Stomach smooth muscle (tissue), 2 donors: ENCODE results near the gene CADM2.

Experiments
- H3K27ac ChIP-seq: one replicate; pipeline ENCODE4 v1.7.0; 2013; ENCODE audit warnings: mild to moderate bottlenecking, low read length, inconsistent platforms
- H3K27me3 ChIP-seq, 2 donors: one replicate each; pipeline ENCODE4 v1.7.0; 2013; ENCODE audit warnings: low read length in 2 of 2; ENCODE audit not compliant: insufficient read depth in 2 of 2, control insufficient read depth in 1 of 2
- H3K36me3 ChIP-seq, 2 donors: one replicate each; pipeline ENCODE4 v1.7.0; 2013; ENCODE audit warnings: low read length in 2 of 2; ENCODE audit not compliant: control insufficient read depth in 2 of 2, insufficient read depth in 2 of 2
- H3K4me1 ChIP-seq: one replicate; pipeline ENCODE4 v1.7.0; 2013; ENCODE audit warnings: low read length; ENCODE audit not compliant: control insufficient read depth, insufficient read depth
- H3K4me3 ChIP-seq, 2 donors: one replicate each; pipeline ENCODE4 v1.7.0; 2013; ENCODE audit warnings: low read length in 2 of 2
- H3K9ac ChIP-seq, 2 donors: one replicate each; pipeline ENCODE4 v1.7.0; 2013; ENCODE audit warnings: low read length in 2 of 2, mild to moderate bottlenecking in 1 of 2
- H3K9me3 ChIP-seq, 2 donors: one replicate each; pipeline ENCODE4 v1.7.0; 2013; ENCODE audit warnings: low read length in 2 of 2; ENCODE audit not compliant: control insufficient read depth in 2 of 2
- donor health status: healthy.
- donor health status: Pancreatic carcinoma.

The CADM2 gene

GRCh38 chr3:84962415-84962814 lies 3.6 kb downstream of the CADM2 start:
- Histone ChIP-seq H3K36me3 (no peaks in the 10 kb centered on the region), H3K9ac (no peak overlapping the region), H3K27me3 (peaks cover 20 to 22% of the 10 kb centered on the region in 2 donors), H3K4me3 (no peak overlapping the region), H3K4me1 (peaks cover 11% of the 10 kb centered on the region), H3K27ac (no peak overlapping the region), H3K9me3 (no peaks in the 10 kb centered on the region)

DNA sequence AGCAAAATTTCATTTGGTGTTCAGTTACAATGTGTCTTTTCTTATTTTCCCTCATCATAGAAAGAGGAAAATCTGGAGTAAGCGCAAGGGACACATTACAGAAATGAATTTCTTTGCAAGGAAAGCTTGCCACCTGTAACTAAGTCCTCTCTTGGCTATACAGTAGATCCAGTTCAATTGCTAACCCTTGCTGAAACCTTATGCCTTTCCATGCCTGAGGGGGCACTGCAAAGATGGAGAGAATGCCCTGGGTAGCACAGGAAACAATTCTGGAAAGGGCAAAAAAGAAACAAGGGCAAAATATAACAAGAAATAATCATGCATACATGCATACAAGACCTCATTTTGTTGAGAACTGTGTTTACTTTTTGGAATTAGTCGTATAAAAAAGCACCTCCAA lies 4.3 kb downstream of the CADM2 start:
- Histone ChIP-seq H3K9me3 (no peaks in the 10 kb centered on the region), H3K4me1 (peaks cover 11% of the 10 kb centered on the region), H3K4me3 (no peak overlapping the region), H3K9ac (no peak overlapping the region), H3K36me3 (no peaks in the 10 kb centered on the region), H3K27me3 (peaks cover 20 to 22% of the 10 kb centered on the region in 2 donors), H3K27ac (no peak overlapping the region)

DNA sequence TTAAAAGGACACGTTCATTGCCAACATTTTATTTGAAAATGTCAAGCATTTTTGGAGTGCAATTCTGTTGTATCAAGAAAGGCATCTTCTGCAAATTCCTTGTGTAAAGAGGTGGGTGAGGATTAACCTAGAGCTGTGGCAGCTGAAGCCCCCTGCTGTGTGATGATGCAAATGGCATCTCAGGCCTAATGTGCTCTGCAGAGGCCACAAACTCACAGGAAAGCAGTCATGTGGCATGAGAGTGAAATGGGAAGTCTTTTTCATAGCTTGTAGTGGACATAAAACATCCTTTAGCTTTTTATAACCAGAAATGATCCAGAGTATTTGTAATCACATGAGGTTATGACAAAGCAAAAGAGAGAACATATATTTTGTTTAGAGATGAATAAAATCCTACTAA lies 6.4 kb downstream of the CADM2 start:
- no peak overlapping the region for H3K4me3 ChIP-seq
- no peak overlapping the region for H3K9ac ChIP-seq
- no peaks in the 10 kb centered on the region for H3K9me3 ChIP-seq
- H3K36me3 ChIP-seq: no peaks in the 10 kb centered on the region
- H3K4me1 ChIP-seq: no peaks in the 10 kb centered on the region
- H3K27me3 ChIP-seq: peaks cover 17 to 20% of the 10 kb centered on the region in 2 donors
- no peak overlapping the region for H3K27ac ChIP-seq

- Histone ChIP-seq H3K27ac (no peak overlapping the region), H3K9me3 (no peaks in the 10 kb centered on the region), H3K36me3 (no peaks in the 10 kb centered on the region), H3K9ac (no peak overlapping the region), H3K4me1 (no peaks in the 10 kb centered on the region), H3K27me3 (no peaks in the 10 kb centered on the region), H3K4me3 (no peak overlapping the region)
Measured at GRCh38 chr3:84967767-84968581, 9.2 kb downstream of the CADM2 start.

DNA sequence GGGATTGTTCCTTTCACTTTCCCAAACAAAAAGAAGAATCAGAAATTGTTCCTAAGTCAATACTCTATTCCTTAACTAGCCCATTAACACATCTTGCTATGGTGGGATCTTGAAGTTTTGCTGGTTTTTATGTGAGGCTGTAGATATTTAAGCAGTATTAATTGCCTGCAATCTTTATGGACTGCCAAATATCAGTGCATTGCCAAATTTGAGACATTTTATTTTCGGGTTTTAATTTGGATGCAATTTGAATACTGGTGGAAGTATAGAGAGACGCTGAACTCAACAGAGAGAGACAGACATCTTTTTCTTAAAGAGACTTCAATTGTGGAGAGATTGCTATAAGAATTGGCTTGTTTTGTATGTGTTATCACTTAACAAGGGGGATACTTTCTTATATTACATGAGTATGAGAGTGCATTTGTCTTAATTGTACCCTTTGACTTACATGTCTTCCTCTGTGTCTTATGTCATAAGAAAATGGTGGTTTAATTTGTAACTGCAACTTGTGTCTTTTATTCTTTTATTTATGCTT lies 10.0 kb downstream of the CADM2 start:
- Histone ChIP-seq H3K27ac (no peak overlapping the region), H3K9me3 (no peaks in the 10 kb centered on the region), H3K27me3 (no peaks in the 10 kb centered on the region), H3K4me1 (no peaks in the 10 kb centered on the region), H3K4me3 (no peak overlapping the region), H3K9ac (no peak overlapping the region), H3K36me3 (no peaks in the 10 kb centered on the region)

DNA sequence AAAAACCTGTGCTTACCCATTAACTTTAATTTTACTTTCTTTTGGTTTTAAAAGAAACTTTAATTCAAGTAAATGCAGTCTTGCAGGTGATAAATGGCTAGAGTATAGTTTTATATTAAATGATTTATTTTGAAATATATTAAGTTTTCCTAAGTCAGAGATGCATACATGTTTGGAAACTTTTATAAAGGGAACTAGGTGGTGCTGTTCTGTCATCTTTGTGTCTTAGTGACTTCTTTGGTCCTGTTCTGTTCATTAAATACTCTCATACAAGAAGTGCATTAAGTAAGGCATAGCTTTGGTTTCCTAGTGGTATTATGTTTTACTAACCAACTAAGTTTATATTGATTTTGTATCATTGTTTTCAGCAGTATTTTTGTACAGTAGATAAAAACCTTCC lies 15.6 kb downstream of the CADM2 start:
- Histone ChIP-seq H3K9ac (no peak overlapping the region), H3K36me3 (no peaks in the 10 kb centered on the region), H3K27me3 (no peaks in the 10 kb centered on the region), H3K4me3 (no peak overlapping the region), H3K4me1 (no peaks in the 10 kb centered on the region), H3K27ac (no peak overlapping the region), H3K9me3 (no peaks in the 10 kb centered on the region)

GRCh38 chr3:84977021-84977420 lies 18.2 kb downstream of the CADM2 start:
- Histone ChIP-seq H3K27ac (no peak overlapping the region), H3K9ac (no peak overlapping the region), H3K27me3 (no peaks in the 10 kb centered on the region), H3K4me1 (no peaks in the 10 kb centered on the region), H3K36me3 (no peaks in the 10 kb centered on the region), H3K9me3 (no peaks in the 10 kb centered on the region), H3K4me3 (no peak overlapping the region)

DNA sequence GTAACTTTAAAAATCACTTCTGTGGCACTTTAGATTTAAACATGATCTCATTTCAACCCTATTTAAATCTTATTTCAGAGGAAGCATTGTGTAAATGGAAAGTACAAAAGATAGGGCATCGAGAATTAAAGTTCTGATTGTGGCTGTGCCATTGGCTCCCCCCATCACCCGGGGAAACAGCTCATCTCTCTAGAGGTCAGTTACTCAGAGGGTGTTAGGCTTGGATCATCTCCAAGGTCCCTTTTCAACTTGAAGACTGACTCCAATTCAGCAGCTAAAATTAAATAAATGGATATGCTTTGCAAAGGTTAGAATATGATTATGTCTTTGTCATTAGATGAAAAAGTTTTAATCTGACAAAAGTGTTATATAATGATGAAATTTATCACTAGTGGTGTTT lies 20.1 kb downstream of the CADM2 start:
- no peaks in the 10 kb centered on the region for H3K9me3 ChIP-seq
- H3K36me3 ChIP-seq: no peaks in the 10 kb centered on the region
- no peak overlapping the region for H3K27ac ChIP-seq
- H3K4me1 ChIP-seq: no peaks in the 10 kb centered on the region
- H3K4me3 ChIP-seq: no peak overlapping the region
- H3K27me3 ChIP-seq: no peaks in the 10 kb centered on the region
- no peak overlapping the region for H3K9ac ChIP-seq

GRCh38 chr3:84980011-84980410 lies 21.2 kb downstream of the CADM2 start:
- Histone ChIP-seq H3K27me3 (no peaks in the 10 kb centered on the region), H3K4me1 (no peaks in the 10 kb centered on the region), H3K9me3 (no peaks in the 10 kb centered on the region), H3K4me3 (no peak overlapping the region), H3K27ac (no peak overlapping the region), H3K9ac (no peak overlapping the region), H3K36me3 (no peaks in the 10 kb centered on the region)

GRCh38 chr3:84980456-84980855 lies 21.7 kb downstream of the CADM2 start:
- Histone ChIP-seq H3K4me3 (no peak overlapping the region), H3K36me3 (no peaks in the 10 kb centered on the region), H3K9me3 (no peaks in the 10 kb centered on the region), H3K9ac (no peak overlapping the region), H3K27me3 (no peaks in the 10 kb centered on the region), H3K27ac (no peak overlapping the region), H3K4me1 (no peaks in the 10 kb centered on the region)

DNA sequence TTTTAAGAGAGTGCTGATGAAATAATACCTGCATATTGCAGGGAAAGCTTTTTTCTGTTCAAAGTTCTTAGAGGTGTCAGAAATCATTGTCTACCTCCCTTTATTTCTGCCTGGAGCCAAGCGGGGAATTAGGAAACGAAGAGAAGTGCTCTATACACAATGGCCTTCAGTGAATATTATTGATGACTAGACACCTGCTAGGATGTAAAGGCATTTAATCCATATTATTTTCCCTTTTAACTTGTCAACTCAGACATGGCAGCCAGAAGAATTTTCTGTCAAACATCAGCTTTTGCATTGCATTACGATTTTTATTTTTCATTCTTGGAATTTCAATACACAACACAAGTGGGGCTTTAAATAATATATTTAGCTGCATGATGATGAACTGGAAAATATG lies 24.7 kb downstream of the CADM2 start:
- H3K4me1 ChIP-seq: no peaks in the 10 kb centered on the region
- H3K9me3 ChIP-seq: no peaks in the 10 kb centered on the region
- no peak overlapping the region for H3K4me3 ChIP-seq
- H3K9ac ChIP-seq: no peak overlapping the region
- no peak overlapping the region for H3K27ac ChIP-seq
- H3K36me3 ChIP-seq: no peaks in the 10 kb centered on the region
- H3K27me3 ChIP-seq: no peaks in the 10 kb centered on the region
